T-helper 1 cell treated with Interleukin-12 subunit alpha and Interleukin-12 subunit beta and Interleukin-4 antibody, amounts not matched to agents 30 ng/mL and 1 ng/mL, for 36 hours (primary cell): ENCODE data around the gene TRPT1. TPM values are rescaled to one million over a fixed set of nuclear protein-coding genes. Genes with fewer than 3 reads are reported as not detected.

ENCODE experiments used
- intact Hi-C: fragments of 100-400 bp; cut with micrococcal nuclease; formaldehyde crosslinking; loops from one replicate; pipeline ENCODE4 v1.15.1; 2024
- total RNA-seq: library from RNA; stranded (reverse); gene quantifications from 2 replicates; pipeline ENCODE4 v1.2.3, GENCODE V29; 2022

TRPT1 gene
- total RNA-seq, 1 donor from 2014 or later: 28.2 TPM

- intact Hi-C loops: loop anchor here (5.0 kb wide), 1 partner anchor 550 kb away; the partner anchor contains the start of gene RTN3
Observed at GRCh38 chr11:64232182-64232966, 6.4 kb upstream of the TRPT1 start.

DNA sequence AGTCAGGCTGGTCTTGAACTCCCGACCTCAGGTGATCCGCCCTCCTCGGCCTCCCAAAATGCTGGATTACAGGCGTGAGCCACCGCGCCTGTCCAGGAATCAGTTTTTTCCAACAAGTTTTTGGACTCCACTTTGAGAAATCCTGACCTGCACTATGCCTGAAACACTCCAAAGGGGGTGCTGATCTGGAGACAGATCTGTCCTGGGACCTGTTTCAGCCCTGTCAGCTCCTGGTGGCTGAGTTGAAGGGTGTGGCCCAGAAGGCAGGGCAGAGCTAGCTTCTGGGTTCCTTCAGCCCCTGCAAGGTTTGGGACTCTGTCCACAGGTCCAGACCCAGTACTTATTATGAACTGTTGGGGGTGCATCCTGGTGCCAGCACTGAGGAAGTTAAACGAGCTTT is 5.6 kb upstream of the TRPT1 start:
- intact Hi-C loops: loop anchor here (5.0 kb wide), 1 partner anchor 549 kb away; the partner anchor contains the start of gene RTN3

DNA sequence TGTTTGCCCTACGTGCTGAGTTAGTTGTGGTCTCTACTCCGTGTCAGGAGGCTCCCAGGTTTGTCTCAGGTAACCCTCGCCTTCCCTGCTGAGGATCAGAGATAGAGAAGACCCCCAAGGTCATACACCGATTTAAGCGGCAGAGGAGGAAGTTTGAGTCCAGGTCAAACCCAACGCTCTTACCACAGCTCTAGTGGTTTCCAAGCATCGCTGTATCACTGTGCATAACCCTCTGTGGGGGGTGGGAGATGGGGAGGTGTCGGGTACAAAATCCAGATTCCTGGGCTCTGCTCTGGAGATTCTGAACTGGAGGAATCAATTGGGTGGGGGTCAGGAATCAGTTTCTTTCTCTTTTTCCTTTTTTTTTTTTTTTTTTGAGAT is 5.0 kb upstream of the TRPT1 start:
- intact Hi-C loops: loop anchor here (1.0 to 5.0 kb wide), 7 partner anchors 10 to 549 kb away; partner anchors contain the start of genes ESRRA, FKBP2, PPP1R14B and RTN3

DNA sequence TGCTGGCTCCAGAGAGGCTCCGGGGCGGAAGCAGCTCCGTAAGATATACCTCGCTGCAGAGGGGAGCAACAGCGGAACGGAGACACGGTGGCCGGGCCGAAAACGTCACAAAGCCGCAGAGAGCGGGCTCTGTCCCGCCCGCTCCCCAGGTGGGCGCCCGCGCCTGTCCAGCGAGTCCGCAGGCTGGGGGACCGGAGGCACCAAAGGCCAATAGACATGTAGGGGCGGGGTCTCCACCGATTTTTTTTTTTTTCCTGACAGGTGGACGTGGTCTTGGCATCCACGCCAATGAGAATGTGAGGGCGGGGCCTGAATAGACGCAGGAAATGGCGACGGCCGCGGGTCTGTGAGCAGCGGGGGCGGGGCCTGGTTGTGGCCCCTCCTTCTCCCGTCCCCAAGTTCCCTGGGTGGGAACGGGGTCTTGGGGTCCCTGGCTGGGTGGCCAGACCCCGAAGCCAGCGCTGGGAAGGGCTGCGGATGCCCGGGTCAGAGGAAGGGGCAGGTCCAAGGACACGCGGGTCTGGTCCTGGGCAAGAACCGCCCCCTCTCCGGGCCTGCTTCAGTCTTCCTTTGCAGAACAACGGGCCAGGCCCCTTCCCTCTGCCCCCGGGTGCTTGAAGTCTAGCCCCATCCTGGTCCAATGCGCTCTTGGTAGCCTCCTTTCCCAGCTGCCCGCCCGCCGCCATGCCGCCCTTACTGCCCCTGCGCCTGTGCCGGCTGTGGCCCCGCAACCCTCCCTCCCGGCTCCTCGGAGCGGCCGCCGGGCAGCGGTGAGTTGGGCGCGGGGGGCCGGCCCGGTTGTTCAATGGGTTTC is 4.4 kb upstream of the TRPT1 start, which contains the start of gene DNAJC4:
Gene DNAJC4 (plus strand): TSS at position 378 of the 814 bp plus-strand sequence. CDS start 307 bp downstream, at position 685.
- intact Hi-C loops: loop anchor here (1.0 to 5.0 kb wide), 7 partner anchors 11 to 548 kb away; partner anchors contain the start of genes ESRRA, FKBP2, PPP1R14B and RTN3

DNA sequence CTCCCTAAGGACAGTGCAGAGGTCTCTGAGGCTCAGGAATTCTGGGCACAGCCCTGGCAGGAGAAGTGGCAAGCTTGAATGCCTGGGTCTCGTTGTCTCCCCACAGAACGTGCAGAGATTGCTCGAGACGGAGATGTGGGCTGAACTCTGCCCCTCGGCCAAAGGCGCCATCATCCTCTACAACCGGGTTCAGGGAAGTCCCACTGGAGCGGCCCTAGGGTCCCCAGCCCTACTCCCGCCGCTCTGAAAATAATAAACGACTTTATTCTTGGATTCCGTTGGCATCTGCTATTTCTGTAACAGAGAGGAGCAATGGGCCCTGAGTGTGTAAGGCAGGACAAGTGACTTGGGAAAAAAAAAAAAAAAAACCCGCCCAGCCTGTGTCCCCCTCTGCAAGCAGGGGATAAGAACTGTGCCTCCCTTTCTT is 3.8 kb upstream of the TRPT1 start:
- intact Hi-C loops: loop anchor here (1.0 to 5.0 kb wide), 7 partner anchors 12 to 547 kb away; partner anchors contain the start of genes ESRRA, FKBP2, PPP1R14B and RTN3

DNA sequence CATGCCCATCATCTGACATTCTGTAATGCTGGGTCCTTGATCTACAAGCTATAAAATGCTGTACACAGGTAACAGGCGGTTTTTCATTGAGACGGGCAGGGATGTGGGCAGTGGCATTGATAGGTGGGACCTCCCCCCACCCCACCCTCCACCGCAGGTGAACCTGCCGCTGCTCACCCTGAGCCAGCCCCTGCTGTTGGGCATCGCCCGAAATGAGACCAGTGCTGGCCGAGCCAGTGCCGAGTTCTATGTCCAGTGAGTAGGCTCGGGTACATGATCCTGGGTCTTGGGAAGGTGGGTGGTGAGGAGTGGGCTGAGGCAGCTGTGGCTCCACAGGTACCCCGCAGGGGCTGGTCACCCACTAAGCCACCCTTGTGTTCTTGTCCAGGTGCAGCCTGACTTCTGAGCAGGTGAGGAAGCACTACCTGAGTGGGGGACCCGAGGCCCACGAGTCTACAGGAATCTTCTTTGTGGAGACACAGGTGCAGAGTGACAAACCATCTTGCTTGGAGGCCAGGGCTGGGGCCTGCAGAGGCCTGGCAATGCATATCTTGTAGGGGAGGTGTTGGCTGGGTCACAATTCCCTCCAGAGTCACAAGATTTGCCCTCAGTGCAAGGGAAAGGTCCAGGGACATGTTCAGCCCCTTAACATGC is 3.2 kb upstream of the TRPT1 start:
- intact Hi-C loops: no loop called here

GRCh38 chr11:64227405-64227956 is 1.5 kb upstream of the TRPT1 start:
- intact Hi-C loops: no loop called here

DNA sequence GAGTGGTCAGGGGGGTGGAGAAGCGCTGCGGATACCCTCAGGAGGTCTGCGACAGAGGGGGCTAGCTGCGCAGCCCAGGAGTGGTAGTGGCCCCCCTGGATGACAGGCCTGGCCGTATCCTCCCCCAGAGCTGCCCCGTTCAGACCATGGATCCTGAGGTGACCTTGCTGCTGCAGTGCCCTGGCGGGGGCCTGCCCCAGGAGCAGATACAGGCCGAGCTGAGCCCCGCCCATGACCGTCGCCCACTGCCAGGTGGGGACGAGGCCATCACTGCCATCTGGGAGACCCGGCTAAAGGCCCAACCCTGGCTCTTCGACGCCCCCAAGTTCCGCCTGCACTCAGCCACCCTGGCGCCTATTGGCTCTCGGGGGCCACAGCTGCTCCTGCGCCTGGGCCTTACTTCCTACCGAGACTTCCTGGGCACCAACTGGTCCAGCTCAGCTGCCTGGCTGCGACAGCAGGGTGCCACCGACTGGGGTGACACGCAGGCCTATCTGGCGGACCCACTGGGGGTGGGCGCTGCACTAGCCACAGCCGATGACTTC is 593 bp upstream of the TRPT1 start:
- intact Hi-C loops: loop anchor here (1.0 kb wide), 4 partner anchors 14 to 44 kb away; no protein-coding TSS in a partner anchor

DNA sequence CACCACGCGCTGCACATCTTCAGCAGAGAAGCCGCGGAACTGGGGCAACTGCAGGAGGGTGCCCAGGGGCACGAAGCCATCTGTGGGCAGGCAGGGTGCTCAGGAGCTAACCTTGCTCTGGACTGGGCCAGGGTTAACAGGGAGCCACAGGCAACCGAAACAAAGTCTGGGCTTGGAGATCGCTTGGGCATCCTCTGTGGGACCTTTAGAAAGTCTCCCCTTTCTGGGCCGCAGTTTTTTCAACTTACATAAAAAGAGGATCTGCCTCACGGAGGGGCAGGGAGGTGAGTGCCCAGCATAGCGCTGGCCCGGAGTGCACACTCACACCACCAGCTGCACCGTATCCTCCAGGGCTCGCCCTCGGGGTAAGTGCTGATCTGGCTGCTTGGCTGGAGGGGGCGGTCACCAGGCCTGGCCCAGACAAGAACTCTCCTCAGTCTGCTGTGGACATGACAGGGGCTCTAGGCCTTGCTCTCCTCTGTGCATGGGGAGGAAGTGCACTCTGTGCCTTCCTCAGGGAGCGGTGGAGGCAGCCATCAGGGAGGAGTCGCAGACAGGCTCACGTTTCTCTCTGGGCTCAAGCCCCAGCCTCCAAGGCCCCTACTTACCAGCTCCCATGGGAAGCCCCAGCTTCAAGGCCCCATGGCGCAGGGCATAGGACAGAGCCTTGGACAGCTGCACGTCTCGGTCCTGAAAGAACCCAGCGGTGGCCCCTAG is 937 bp downstream of the TRPT1 start:
- intact Hi-C loops: no loop called here

- intact Hi-C loops: no loop called here
Observed at GRCh38 chr11:64224151-64224890, 1.7 kb downstream of the TRPT1 start.

GRCh38 chr11:64223001-64223651 is 2.9 kb downstream of the TRPT1 start:
- intact Hi-C loops: no loop called here

DNA sequence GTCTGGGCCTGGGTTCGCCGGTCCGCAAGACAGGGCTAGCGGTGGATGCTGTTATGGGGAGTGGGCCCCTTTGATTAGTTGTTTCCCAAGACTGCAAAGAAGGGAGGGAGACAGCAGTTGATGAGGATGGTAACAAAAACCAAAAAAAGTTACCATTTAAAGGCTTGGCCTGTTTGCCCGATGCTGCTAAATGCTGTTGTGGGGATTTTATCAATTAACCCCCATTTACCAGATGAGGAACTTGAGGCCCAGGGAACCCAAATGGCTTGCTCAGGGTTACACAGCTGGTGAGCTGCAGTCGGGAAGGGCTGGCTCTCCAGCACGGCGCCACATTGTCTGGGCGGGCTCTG is 3.4 kb downstream of the TRPT1 start:
- intact Hi-C loops: no loop called here

GRCh38 chr11:64220798-64221197 is 5.2 kb downstream of the TRPT1 start:
- intact Hi-C loops: no loop called here

DNA sequence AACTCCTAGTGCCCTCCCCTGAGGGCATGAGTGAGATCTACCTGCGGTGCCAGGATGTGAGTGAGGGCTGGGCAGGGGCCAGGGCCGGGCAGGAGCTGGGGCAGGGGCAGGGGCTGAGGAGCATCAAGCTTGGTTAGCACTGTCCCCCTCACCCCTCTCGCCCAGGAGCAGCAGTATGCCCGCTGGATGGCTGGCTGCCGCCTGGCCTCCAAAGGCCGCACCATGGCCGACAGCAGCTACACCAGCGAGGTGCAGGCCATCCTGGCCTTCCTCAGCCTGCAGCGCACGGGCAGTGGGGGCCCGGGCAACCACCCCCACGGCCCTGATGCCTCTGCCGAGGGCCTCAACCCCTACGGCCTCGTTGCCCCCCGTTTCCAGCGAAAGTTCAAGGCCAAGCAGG is 5.7 kb downstream of the TRPT1 start:
- intact Hi-C loops: no loop called here

- intact Hi-C loops: no loop called here
Observed at GRCh38 chr11:64219755-64220154, 6.2 kb downstream of the TRPT1 start.

GRCh38 chr11:64219354-64219684 is 6.7 kb downstream of the TRPT1 start:
- intact Hi-C loops: no loop called here

GRCh38 chr11:64218628-64219353 is 7.2 kb downstream of the TRPT1 start:
- intact Hi-C loops: no loop called here

DNA sequence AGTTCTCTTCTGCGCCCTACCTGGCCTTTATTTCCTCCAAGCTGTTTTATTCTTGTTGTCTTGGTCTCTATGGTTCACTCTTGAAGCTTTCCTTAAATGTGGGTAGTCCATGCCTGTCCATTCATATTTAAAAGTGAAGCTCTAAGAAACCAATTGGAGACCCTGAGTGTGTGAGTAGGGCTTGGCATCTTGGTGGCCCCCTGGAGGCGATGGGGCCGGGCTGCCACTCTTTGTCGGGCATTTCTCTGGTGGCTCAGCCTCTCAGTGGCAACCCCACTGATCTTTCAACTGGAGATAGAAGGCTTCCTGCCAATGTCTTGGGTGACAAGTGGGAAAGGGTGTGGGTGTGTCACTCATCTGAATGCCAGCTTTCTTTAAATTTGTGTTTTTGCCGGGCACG is 9.1 kb downstream of the TRPT1 start:
- intact Hi-C loops: no loop called here
